ENCODE data around the gene RBMS1. TPM values are rescaled to one million over a fixed set of nuclear protein-coding genes. Genes with fewer than 3 reads are reported as not detected.

Gene RBMS1
- total RNA-seq, 1 experiment from 2014 or later = 77.5 TPM

GRCh38 chr2:160303527-160303926 is 190.1 kb downstream of the RBMS1 start:
- H3K9me3 ChIP-seq (ENCODE audit: control insufficient read depth, low read depth, low read length) = no peaks in the 10 kb centered on the region
- Mint-ChIP-seq H3K27ac (no peak overlapping the region), H3K36me3 (ENCODE audit: insufficient read depth in 1 of 3, low read depth in 3 of 3) (peaks cover 0 to 29% (median 27%) of the 10 kb centered on the region in 3 experiments; a peak in 6 of 7 replicates), H3K4me3 (no peak overlapping the region), H3K4me1 (peaks cover 11 to 12% of the 10 kb centered on the region in 2 experiments), H3K9me3 (no peaks in the 10 kb centered on the region), H3K27me3 (ENCODE audit: low read depth) (no peaks in the 10 kb centered on the region)
- no peak overlapping the region for H3K56ac ChIP-seq (ENCODE audit: insufficient read length, low read depth, low read length)
- no peak overlapping the region for H3K18ac ChIP-seq (ENCODE audit: insufficient read length, low read depth, low read length)
- no peak overlapping the region for H2AK5ac ChIP-seq (ENCODE audit: insufficient read length, low read length)
- no peak overlapping the region for H2BK20ac ChIP-seq (ENCODE audit: low read depth, low read length, poor library complexity, severe bottlenecking)
- H3K4me2 ChIP-seq (ENCODE audit: insufficient read depth, insufficient read length, low read length) = no peak overlapping the region
- TF ChIP-seq, protein P1, sequence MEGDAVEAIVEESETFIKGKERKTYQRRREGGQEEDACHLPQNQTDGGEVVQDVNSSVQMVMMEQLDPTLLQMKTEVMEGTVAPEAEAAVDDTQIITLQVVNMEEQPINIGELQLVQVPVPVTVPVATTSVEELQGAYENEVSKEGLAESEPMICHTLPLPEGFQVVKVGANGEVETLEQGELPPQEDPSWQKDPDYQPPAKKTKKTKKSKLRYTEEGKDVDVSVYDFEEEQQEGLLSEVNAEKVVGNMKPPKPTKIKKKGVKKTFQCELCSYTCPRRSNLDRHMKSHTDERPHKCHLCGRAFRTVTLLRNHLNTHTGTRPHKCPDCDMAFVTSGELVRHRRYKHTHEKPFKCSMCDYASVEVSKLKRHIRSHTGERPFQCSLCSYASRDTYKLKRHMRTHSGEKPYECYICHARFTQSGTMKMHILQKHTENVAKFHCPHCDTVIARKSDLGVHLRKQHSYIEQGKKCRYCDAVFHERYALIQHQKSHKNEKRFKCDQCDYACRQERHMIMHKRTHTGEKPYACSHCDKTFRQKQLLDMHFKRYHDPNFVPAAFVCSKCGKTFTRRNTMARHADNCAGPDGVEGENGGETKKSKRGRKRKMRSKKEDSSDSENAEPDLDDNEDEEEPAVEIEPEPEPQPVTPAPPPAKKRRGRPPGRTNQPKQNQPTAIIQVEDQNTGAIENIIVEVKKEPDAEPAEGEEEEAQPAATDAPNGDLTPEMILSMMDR (conservative IDR thresholded peaks at IDR 0.05) = no peak
- no peak overlapping the region for H2BK120ac ChIP-seq (ENCODE audit: low read depth, low read length, poor library complexity, severe bottlenecking)
- H3K4ac ChIP-seq (ENCODE audit: low read depth, low read length) = no peak overlapping the region
- no peak overlapping the region for H3T11ph ChIP-seq (ENCODE audit: low read length)
- H4K91ac ChIP-seq (ENCODE audit: insufficient read length, low read depth, low read length) = no peak overlapping the region
- no peak overlapping the region for H3K27ac ChIP-seq (ENCODE audit: insufficient read length, low read depth, low read length)
- H4K20me1 ChIP-seq (ENCODE audit: control insufficient read depth, insufficient read depth, insufficient read length) = no peaks in the 10 kb centered on the region
- H3K23ac ChIP-seq (ENCODE audit: insufficient read length, low read depth, low read length) = no peak overlapping the region
- H4K8ac ChIP-seq (replicated peaks; ENCODE audit: insufficient read length, low read depth, low read length) = no peak overlapping the region
- H2BK5ac ChIP-seq (ENCODE audit: insufficient read length, low read length) = no peak overlapping the region
- H3K79me2 ChIP-seq (ENCODE audit: insufficient read depth, low read length) = no peaks in the 10 kb centered on the region
- H3K23me2 ChIP-seq (ENCODE audit: insufficient read length, low read depth, low read length, poor library complexity, severe bottlenecking) = no peaks in the 10 kb centered on the region
- no peak overlapping the region for H4K5ac ChIP-seq (ENCODE audit: insufficient read length, low read depth, low read length)
- H2BK15ac ChIP-seq (ENCODE audit: low read depth, low read length) = no peak overlapping the region
- H3K4me1 ChIP-seq (ENCODE audit: insufficient read depth, low read length) = peaks cover 3% of the 10 kb centered on the region; the same call in 1 of the 2 replicates
- H3K79me1 ChIP-seq (ENCODE audit: insufficient read depth, low read depth, low read length, poor library complexity, severe bottlenecking) = no peaks in the 10 kb centered on the region
- H2BK12ac ChIP-seq (ENCODE audit: insufficient read length, low read depth, low read length) = no peak overlapping the region
- no CpG with 5 or more reads among the region's 3 CpGs for WGBS (ENCODE audit: extremely low coverage, insufficient read length, low lambda C conversion rate)
- no peaks in the 10 kb centered on the region for H3K27me3 ChIP-seq (ENCODE audit: insufficient read depth, low read length)
- no peak overlapping the region for H3K14ac ChIP-seq (ENCODE audit: insufficient read depth, low read length)
- no peak overlapping the region for H3K9ac ChIP-seq (ENCODE audit: extremely low read depth, insufficient read length, low read length)
- DNase-seq = no peak
- H2AFZ ChIP-seq (ENCODE audit: low read length) = no peak overlapping the region

Data from H9 (cell line).